Measurements from ENCODE around the gene SLC22A16. TPM values are rescaled to one million over a fixed set of nuclear protein-coding genes. Genes with fewer than 3 reads are reported as not detected.
A peak's percentile ranks its signal among the peaks of the same experiment; 100 is the strongest.

Gene SLC22A16
- total and polyA plus RNA-seq, 7 donors, result 0.14 to 0.36 (median 0.20) TPM; not detected in 4

DNA sequence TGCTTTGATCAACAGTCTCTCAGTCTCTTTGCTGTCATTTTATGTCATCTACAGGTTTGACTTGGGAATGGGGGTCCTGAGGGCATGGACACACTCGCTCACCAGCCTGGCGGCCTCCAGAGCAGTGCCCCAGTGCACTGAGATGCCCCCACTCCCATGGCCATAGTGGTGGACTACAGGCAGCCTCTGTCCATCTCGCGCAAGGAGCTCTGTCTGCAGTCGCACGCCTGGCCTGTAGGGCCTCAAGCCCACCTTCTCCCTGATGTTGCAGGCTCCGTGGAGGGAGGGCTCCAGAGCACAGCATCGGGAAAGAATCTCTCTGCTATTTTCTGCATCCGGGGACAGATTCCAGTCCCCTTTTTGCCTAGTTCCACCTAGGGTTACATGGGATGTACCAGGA is 83.7 kb downstream of the SLC22A16 start:
- Histone ChIP-seq H3K4me1 (peaks cover 0 to 13% (median 11%) of the 10 kb centered on the region in 4 donors), H3K27ac (no peak overlapping the region), H3K36me3 (no peaks in the 10 kb centered on the region), H3K27me3 (no peaks in the 10 kb centered on the region), H3K9me3 (no peaks in the 10 kb centered on the region), H3K4me3 (no peak overlapping the region)
- intact Hi-C loops (cut with DNase I), result loop anchor here (5.0 to 10.0 kb wide), 2 partner anchors 355 to 688 kb away; no protein-coding TSS in a partner anchor
- TF ChIP-seq POLR2A (IDR thresholded peaks at IDR 0.05) (no peak), POLR2AphosphoS5 (IDR thresholded peaks at IDR 0.05) (no peak), EP300 (IDR thresholded peaks at IDR 0.05) (no peak)
- TF ChIP-seq, protein P1, sequence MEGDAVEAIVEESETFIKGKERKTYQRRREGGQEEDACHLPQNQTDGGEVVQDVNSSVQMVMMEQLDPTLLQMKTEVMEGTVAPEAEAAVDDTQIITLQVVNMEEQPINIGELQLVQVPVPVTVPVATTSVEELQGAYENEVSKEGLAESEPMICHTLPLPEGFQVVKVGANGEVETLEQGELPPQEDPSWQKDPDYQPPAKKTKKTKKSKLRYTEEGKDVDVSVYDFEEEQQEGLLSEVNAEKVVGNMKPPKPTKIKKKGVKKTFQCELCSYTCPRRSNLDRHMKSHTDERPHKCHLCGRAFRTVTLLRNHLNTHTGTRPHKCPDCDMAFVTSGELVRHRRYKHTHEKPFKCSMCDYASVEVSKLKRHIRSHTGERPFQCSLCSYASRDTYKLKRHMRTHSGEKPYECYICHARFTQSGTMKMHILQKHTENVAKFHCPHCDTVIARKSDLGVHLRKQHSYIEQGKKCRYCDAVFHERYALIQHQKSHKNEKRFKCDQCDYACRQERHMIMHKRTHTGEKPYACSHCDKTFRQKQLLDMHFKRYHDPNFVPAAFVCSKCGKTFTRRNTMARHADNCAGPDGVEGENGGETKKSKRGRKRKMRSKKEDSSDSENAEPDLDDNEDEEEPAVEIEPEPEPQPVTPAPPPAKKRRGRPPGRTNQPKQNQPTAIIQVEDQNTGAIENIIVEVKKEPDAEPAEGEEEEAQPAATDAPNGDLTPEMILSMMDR (IDR thresholded peaks at IDR 0.05), result no peak
- WGBS, 2 donors, result 84 to 87% methylated on average over 9 of the region's 9 CpGs
- no peak for DNase-seq

DNA sequence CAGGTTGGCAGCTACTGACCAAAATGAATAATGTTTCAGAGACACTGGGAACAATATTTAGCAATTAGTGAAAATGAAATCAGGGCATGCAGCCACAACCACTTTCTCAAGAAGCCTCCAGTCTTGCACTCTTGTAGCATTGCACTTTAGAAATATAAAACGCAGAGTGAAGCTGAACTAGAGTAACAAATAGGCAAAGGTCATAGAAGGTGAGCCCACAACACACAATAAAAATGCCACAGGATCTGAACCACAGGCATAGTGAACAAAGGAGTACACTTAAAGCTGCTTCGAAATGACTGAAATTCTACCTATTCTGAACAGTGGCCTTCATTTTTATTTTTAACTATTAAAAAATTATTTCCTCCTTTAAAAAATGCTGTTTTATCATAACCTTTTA is 86.0 kb downstream of the SLC22A16 start:
- Histone ChIP-seq H3K36me3 (no peaks in the 10 kb centered on the region), H3K4me3 (no peak overlapping the region), H3K27ac (peak overlapping the region in 3 of 4 donors; percentile 17 to 42 (median 23)), H3K27me3 (no peaks in the 10 kb centered on the region), H3K4me1 (peaks cover 0 to 13% (median 11%) of the 10 kb centered on the region in 4 donors), H3K9me3 (no peaks in the 10 kb centered on the region)
- TF ChIP-seq POLR2A (IDR thresholded peaks at IDR 0.05) (no peak), EP300 (IDR thresholded peaks at IDR 0.05) (no peak), POLR2AphosphoS5 (IDR thresholded peaks at IDR 0.05) (no peak)
- TF ChIP-seq, protein P1 (IDR thresholded peaks at IDR 0.05), result no peak
- DNase-seq, result no peak
- WGBS, 2 donors, result 14% methylated on average over 2 of the region's 2 CpGs
- intact Hi-C loops (cut with DNase I), result loop anchor here (5.0 to 10.0 kb wide), 2 partner anchors 353 to 686 kb away; no protein-coding TSS in a partner anchor

DNA sequence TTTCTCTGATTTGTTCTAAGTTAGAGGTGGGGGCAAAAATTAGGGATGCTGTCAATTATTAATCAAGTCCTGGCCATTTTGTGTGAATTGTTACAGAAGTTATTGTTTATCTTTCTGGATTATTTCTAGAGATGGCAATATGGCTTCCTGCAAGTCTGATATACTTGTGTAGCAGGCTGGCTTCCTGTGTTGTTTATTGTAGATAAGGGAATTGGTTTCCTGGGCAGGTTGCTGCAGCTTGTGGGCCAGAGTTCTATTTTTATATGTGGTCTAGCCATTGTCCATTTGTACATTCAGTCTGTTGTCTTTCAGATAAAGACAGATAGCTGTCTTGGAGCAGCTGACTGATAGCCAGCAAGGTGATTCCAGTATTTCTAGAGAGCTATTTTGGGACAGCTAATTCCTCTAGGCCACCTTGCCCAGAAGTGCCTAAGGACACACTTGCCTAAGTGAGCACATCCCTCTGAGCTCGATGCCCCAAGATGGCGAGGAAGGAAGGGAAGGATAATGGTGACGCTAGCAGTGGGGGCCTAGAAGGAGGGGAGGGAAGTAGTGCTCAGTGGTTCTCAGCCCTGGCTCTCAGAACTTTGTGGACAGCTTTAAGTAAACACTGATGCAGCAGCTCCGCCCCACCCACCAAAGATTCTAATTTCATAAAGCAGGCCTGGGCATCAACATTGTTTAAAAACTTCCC is 86.6 kb downstream of the SLC22A16 start:
- intact Hi-C loops (cut with DNase I), result loop anchor here (2.0 to 10.0 kb wide), 3 partner anchors 25 to 685 kb away; no protein-coding TSS in a partner anchor
- no peak overlapping the region for H3K4me3 ChIP-seq
- DNase-seq, result no peak
- no peaks in the 10 kb centered on the region for H3K27me3 ChIP-seq
- peak overlapping the region in 3 of 4 donors; percentile 17 to 42 (median 23) for H3K27ac ChIP-seq
- H3K36me3 ChIP-seq, result no peaks in the 10 kb centered on the region
- TF ChIP-seq, protein P1 (IDR thresholded peaks at IDR 0.05), result no peak
- TF ChIP-seq POLR2AphosphoS5 (IDR thresholded peaks at IDR 0.05), result no peak
- WGBS, 2 donors, result 75 to 83% methylated on average over 4 of the region's 4 CpGs
- H3K4me1 ChIP-seq, result peaks cover 0 to 13% (median 11%) of the 10 kb centered on the region in 4 donors
- no peaks in the 10 kb centered on the region for H3K9me3 ChIP-seq

DNA sequence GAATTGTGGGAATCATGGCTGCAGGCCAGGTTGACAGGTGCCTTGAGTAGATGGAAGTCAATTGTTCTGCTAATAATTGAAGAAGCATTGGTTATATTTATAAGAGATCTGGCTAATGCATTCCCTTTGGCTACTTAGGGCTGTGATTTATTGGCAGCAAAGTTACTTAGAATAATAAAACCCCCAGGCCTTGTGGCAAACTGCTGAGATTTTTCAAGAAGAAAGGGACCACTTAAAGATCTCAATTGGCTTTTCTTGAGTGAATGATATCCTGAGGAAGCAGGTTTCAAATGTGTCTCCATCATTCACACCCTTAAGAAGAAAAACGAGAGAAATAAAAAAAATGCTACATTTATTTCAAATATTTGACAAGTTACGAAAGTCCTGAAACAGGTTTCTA is 88.4 kb downstream of the SLC22A16 start:
- Histone ChIP-seq H3K4me1 (peaks cover 0 to 13% (median 11%) of the 10 kb centered on the region in 4 donors), H3K36me3 (no peaks in the 10 kb centered on the region), H3K9me3 (no peaks in the 10 kb centered on the region), H3K27ac (no peak overlapping the region), H3K4me3 (no peak overlapping the region), H3K27me3 (no peaks in the 10 kb centered on the region)
- intact Hi-C loops (cut with DNase I), result loop anchor here (2.0 kb wide), 1 partner anchor 23 kb away; no protein-coding TSS in a partner anchor
- no peak for DNase-seq
- TF ChIP-seq POLR2AphosphoS5 (IDR thresholded peaks at IDR 0.05), result no peak
- TF ChIP-seq, protein P1 (IDR thresholded peaks at IDR 0.05), result no peak
- no peak for TF ChIP-seq EP300 (IDR thresholded peaks at IDR 0.05)
- TF ChIP-seq POLR2A (IDR thresholded peaks at IDR 0.05), result no peak
- WGBS, 2 donors, result 87 to 93% methylated on average over 2 of the region's 2 CpGs
